Frontal cortex (tissue), 4 donors: ENCODE data around the gene BRAF. TPM values are rescaled to one million over a fixed set of nuclear protein-coding genes. Genes with fewer than 3 reads are reported as not detected.
"Not testable (repeated sequence)": the region's sequence is repeated elsewhere in the genome, so short reads cannot be mapped to it uniquely, and the experiment has no call there.

Experiments used
- DNase-seq, 2 donors: peaks; one replicate each; pipeline ENCODE4 v3.0.0; 2012; ENCODE audit warnings: low spot score in 2 of 2
- FAIRE-seq: peaks from 2 replicates; lab custom pipeline; 2012; peaks lifted over from hg19 to GRCh38; lab: Jason Lieb, UNC
- total RNA-seq: library from RNA; depleted of rRNA; stranded (reverse); fragments of >200 nt; gene quantifications from one replicate; pipeline ENCODE4 v1.2.3, GENCODE V29; 2014
- donor health status: control.
- donor health status: control.
- donor health status: control.

Gene BRAF
- total RNA-seq, 1 donor from 2014 or later, result 95.4 TPM

DNA sequence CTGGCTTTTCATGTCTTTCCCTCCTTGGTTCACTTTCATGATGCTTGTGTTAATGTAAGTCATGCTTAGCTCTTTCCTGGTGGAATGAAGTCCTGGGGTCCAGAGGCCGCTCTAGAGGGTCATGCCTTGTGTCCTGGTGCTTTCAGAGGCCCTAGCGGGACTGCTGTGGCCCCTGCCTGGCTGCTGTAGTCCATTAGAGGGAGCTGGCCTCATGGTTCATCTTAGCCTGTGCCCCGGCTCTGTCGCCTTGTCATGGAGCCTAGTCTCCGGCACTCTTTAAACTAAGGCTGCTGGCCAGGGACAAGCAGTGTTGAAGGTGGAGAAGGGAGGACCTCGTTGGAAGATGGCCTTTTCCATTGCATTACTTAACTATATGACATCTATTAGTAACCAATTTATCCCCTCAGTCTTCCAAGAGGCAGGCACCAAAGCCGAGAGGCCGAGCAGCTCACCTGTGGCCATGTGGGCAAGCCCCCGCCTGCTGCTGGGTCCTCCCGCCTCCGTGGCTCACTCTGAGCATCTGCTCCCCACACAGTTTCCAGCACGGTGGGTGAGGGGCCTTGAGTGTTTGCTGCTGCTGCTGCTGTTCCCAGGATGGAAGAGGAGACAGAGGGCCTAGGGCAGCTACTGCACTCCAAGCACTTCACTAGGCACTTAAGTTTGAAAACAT lies 233.2 kb downstream of the BRAF start:
- FAIRE-seq (no peak), DNase-seq (no peak)

DNA sequence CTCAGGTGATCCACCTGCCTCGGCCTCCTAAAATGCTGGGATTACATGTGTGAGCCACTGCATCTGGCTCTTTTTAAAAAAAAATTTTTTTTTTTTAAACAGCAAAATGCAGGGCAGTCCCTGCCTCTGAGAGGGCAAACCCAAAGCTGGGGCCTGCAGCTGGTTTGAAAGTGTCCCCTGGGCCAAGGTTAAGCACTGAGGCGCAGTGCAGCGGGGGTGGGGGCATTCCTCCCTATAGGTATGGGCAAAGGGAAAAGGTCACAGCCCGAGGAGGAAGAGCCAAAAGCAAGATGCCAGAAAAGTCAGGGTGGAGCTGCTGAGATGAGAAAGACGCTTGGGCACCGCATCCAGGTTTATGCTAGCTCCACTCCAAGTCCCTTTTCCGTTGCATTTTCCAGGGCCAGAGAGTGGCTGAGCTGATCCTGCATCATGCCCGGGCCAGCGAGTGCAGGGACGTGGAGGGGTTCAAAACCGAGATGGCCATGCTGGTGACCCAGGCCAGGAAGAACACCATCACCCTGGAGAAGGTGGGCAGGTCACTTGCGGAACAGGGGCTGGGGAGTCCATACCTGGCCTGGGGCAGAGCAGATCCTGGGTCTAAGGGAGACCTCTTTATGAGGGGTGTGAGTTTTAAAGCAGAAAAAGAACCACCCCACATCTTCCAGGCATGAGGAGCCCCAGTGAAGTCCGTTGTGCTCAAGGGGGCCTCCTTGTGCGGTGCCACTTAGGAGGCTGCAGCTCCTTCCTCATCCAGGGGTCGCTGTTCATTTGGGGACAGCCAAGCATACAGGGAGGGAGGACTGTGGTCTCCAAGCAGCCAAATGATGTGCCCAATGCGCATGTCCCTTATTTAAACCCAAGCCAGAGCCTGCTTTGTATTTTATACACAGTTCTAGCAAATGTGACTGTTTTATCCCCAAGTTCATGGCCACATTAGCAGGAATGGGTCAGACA lies 235.3 kb downstream of the BRAF start:
- DNase-seq, result no peak
- no peak for FAIRE-seq

- DNase-seq (no peak), FAIRE-seq (no peak)
These were observed 236.4 kb downstream of the BRAF start for GRCh38 chr7:140688341-140688740.

GRCh38 chr7:140686921-140687320 lies 237.8 kb downstream of the BRAF start:
- DNase-seq (no peak), FAIRE-seq (no peak)

- no peak for FAIRE-seq
These were observed 239.2 kb downstream of the BRAF start for GRCh38 chr7:140685407-140686087.

DNA sequence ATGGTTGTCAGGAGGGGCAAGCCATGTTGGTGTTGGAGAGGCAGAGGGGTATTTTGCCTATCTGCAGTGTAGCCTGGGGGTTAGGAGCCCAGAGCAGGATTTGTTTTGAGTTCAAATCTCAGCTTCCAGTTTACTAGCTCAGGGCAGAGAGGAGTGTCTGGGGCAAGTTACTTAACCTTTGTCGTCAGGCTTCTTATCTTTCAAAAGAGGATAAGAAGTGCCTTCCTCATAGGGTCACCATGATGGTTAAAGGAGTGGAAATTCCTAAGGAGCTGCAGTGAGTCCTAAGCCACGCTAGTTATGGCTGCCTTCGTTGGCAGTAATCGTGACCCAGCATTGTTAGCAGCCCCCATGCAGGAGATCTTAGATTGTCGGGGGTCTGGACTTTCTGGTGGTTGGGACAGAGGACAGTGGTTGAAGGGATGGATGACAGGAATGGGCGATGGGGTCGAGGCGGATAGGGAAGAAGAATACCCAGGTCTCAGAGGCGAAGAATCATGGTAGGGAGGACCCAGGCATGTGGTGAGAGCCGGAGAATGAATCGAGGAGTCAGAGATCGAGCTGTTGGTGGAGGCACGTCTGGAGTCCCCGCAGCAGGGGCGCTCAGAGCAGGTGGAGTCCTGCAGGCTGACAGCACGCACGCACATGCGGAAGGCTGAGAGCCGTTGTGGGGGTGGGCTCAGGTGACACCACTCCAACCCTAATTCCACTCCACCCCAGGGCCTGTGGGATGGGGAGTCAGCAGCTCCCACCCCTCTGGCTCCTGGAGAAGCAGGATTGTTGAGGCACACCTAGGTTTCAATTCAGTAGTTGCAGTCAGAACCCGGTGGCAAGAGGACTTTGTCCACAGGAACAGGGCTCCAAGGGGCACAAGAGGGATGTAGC lies 240.4 kb downstream of the BRAF start:
- no peak for DNase-seq
- FAIRE-seq, result no peak

More at GRCh38 chr7:140685407-140686087, 239.2 kb downstream of the BRAF start:
- DNase-seq, result no peak

DNA sequence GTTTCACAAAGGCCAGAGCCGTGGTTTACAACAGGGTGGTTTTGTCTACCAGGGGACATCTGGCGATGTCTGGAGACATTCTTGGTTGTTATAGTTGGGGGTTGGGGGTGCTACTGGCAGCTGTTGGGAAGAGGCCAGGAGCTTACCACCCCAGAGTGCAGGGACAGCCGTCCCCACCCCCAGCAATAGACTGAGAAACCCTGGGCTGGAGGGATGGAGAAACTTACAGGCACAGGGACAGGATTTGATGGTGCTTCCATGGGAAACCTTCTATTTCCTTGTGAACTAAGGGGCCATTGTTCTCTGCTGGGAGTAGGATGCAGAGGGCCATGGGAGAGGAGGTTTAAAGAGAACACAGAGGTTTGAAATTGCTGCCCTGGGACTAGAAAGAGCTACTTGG lies 241.1 kb downstream of the BRAF start:
- no peak for FAIRE-seq

GRCh38 chr7:140681766-140682165 lies 243.0 kb downstream of the BRAF start:
- no peak for FAIRE-seq
- no peak for DNase-seq

More for the DNA sequence above, 241.1 kb downstream of the BRAF start:
- no peak for DNase-seq

DNA sequence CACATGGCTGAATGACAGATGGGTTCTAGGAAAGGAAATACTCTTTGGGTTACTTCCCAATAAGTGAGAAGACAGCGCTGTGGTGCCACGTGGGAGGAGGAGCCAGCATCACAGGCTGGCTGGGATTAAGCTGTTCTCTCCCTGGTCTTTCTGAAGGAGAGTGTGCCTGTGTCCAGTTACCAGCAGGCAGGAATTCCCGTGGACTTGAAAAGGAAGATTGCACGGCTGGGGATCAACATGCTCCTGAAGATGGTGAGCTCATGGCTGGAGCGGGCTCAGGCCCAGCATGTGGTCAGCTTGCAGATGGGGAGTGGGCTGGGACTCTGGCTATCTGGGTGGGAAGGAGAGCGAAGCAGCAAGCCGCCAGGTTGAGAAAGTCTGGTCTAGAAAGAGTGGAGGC lies 243.8 kb downstream of the BRAF start:
- FAIRE-seq (no peak), DNase-seq (no peak)

DNA sequence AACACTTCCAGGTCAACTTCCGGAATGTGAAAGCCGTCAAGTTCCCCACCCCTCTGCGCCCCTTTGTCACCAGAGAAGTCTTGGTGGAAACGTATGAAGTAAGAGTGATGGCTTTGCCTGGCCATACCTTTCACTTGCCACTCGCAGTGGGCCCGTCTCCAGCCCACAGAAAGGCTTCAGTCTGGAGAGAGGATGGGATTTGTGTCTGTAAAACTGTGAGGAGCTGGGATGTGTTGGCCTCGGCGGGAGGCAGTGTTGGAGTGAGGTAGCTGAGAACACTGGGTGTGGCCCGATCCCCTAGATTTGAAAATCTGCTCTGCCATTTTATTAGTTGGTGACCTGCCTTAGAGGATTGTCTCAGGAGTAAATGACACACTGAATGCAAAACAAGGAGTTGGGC lies 245.5 kb downstream of the BRAF start:
- DNase-seq, result no peak
- FAIRE-seq, result no peak

GRCh38 chr7:140678816-140679130 lies 246.0 kb downstream of the BRAF start:
- DNase-seq (no peak), FAIRE-seq (no peak)

GRCh38 chr7:140678081-140678815 lies 246.5 kb downstream of the BRAF start:
- DNase-seq (no peak), FAIRE-seq (no peak)

GRCh38 chr7:140677496-140677895 lies 247.2 kb downstream of the BRAF start:
- DNase-seq (no peak), FAIRE-seq (no peak)

- not testable (repeated sequence) for FAIRE-seq
These were observed 247.8 kb downstream of the BRAF start for GRCh38 chr7:140676956-140677355.

GRCh38 chr7:140676306-140676705 lies 248.4 kb downstream of the BRAF start:
- DNase-seq (no peak), FAIRE-seq (no peak)

More at GRCh38 chr7:140676956-140677355, 247.8 kb downstream of the BRAF start:
- not testable (repeated sequence) for DNase-seq

- no peak for DNase-seq
- no peak for FAIRE-seq
These were observed 249.0 kb downstream of the BRAF start for GRCh38 chr7:140675726-140676125.

DNA sequence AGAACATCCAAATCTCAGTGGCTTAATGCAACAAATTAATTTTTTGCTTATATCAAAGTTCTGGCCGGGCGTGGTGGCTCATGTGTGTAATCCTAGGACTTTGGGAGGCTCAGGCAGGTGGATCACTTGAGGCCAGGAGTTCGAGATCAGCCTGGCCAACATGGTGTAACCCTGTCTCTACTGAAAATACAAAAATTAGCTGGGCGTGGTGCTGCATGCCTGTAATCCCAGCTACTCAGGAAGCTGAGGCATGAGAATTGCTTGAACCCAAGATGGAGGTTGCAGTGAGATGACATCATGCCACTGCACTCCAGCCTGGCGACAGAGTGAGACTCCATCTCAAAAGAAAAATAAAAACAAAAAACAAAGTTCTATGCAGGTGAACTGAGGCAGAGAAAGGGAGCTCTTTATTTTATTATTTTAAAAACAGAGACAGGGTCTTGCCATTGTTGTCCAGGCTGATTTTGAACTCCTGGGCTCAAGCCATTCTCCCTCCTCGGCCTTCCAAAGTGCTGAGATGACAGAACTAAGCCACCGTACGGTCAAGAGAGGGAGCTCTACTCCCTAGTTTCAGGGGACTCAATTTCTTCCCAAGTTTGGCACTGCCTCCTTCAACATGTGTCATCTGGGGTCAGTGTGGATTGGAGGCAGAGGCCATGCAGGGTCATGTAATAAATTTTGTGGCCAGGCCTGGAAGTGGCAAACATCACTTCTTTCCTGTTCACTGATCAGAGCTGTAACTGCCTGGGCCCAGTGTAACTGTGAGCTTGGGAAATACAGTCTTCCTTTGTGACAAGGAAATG lies 249.6 kb downstream of the BRAF start:
- FAIRE-seq (no peak), DNase-seq (peak; percentile 57 to 76)

DNA sequence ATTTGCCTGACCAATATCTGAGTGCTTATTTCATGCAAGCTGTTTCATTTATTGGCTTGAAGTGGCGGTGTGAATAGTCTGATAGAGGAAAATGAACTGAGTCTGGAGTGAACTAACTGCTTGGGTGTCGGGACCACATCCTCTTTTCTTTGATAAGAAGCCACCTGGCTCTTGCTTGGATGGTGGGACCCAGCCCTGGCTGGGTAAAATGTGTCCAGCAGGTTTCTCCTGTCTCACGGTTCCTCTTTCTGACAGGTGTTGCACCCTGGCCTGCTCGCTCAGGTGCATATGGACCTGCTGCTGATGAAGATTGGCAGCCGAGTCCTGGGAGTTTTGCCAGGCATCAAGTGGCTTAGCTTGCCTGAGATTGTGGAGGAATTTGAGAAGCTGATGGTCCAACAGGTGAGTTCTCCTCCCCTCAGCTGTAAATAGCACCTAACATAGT lies 250.4 kb downstream of the BRAF start:
- DNase-seq, result no peak
- FAIRE-seq, result no peak
